ENCODE results near the gene GPATCH4.

GRCh38 chr1:156578055-156578454 lies 23.2 kb downstream of the GPATCH4 start:
- TF ChIP-seq CTCF (IDR thresholded peaks at IDR 0.05 in 2 of 3, conservative IDR thresholded peaks at IDR 0.05 in 1 of 3; ENCODE audit: borderline replicate concordance in 1 of 3, insufficient read depth in 1 of 3, low read depth in 2 of 3, low read length in 2 of 3) (no peak), YY1 (IDR thresholded peaks at IDR 0.05; ENCODE audit: extremely low read depth, insufficient replicate concordance, low read depth, low read length) (no peak), EZH2phosphoT487 (IDR thresholded peaks at IDR 0.05; ENCODE audit: borderline replicate concordance) (no peak)

All from HCT116 (cell line).